GM13977 (cell line): ENCODE data around the gene EML4.

Source experiments
- DNase-seq: peaks from one replicate; pipeline ENCODE4 v3.0.0; 2012; ENCODE audit warnings: low spot score
- CTCF ChIP-seq: IDR thresholded peaks from 2 replicates; pipeline ENCODE4 v1.5.1; 2012; ENCODE audit warnings: mild to moderate bottlenecking, control low read depth; ENCODE audit not compliant: insufficient read depth; ENCODE audit errors: extremely low read depth, missing control alignments
- in situ Hi-C: fragments of 300-500 bp; cut with MboI; formaldehyde crosslinking; loops from one replicate; pipeline ENCODE4 v1.12.0; 2022; ENCODE audit warnings: low sequenced_read_pairs, low pct_unique_long_range_greater_than_20kb, mixed read lengths, inconsistent platforms; ENCODE audit not compliant: unreplicated experiment

EML4 gene

GRCh38 chr2:42351864-42352263, 182.7 kb downstream of the EML4 start:
- no peak for DNase-seq
- no peak for TF ChIP-seq CTCF
- in situ Hi-C loops = no loop called here

DNA sequence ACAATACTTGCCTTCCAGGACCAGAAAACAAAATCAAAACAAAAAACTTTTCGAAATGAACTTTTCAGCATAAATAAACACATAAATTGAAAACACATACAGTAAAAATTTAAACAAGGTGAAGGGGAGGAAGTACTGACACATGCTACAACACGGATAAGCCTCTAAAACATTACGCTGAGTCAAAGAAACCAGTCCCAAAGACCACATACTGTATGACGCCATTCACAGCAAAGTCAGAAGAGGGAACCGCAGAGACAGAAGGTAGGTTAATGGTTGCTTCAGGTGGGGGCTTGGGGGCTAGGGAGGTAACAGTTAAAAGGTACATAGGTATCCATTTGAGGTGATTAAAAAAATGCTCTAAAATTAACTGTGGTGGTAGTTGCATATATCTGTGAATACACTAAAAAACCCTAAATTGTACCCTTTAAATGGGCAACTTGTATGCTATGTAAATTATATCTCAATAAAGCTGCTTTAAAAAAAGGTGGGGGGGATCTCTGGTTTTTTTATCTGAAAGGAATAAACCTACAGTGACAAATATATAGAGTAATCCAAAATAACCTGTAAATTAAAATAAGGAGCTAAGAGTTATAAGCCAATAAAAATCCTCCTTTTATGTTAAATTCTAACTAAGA, 184.8 kb downstream of the EML4 start:
- in situ Hi-C loops = no loop called here
- no peak for DNase-seq
- no peak for TF ChIP-seq CTCF

DNA sequence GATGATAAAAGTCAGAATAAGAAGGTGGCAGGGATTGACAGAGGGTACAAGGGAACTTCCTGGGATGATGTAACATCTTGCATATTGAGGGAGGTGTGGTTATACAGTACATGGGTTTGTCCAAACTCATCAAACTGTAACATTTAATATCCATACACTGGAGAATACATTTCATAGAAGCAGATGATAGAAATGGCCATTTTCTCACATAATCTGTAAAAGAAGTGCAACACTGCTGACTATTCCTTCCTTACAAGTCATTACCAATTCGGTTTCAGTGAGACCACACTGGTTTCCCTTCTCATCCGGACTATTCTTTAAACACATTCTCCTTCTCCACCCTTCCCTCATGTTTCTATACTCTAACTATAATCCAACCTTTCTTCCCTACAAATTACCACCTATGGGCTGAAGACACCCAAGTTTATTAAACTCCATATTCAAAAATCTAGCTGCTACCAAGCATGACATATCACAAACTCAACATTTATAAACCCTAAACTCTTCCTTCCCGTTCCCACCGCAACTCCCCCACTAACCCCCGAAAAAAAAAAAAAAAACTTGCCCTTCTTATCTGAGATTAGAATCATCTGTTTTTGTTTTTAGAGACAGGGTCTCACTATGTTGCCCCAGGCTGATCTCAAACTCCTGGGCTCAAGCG, 190.3 kb downstream of the EML4 start:
- no peak for TF ChIP-seq CTCF
- DNase-seq = no peak
- in situ Hi-C loops = no loop called here

DNA sequence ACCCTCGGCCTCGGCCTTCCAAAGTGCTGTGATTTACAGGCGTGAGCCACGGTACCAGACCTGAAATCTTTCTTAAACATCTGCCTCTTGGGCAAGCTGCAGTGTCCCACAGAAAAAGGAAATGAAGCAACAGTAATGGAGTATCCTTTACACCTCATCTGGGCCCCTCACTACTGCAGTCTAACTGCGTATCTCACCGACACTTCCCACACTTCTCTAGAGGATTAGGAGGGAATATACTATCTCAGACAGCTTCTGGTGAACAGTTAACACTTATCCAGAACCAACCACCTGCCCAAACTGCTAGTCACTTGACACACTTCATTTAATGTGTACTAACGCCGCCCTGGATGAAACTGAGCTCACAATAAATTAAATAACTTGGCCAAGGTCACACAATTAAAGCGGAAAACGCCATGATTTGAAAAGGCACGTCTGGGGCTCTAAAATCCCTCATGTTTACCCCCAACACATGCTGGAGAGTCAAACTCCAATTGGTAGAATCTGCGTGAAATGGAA, 190.9 kb downstream of the EML4 start:
- in situ Hi-C loops = no loop called here
- no peak for DNase-seq
- TF ChIP-seq CTCF = no peak

DNA sequence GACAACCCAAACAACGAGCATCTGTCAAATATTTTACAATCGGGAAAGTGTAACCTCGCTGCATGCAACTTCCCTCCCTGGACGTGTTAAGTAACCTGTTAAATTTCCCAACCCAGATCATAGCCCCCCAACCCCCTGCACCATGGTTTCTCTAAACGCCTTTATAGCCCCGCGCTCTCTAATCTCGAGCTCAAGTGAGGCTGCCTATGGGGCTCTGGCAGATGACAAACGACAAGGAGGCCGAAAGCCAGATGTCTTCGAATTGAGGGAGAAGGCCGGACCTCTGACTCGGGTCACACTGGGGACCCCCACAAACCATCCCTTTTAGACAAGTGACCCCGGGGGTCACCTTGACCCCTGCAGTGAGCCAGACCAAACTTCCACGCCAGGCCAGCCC, 191.3 kb downstream of the EML4 start:
- no peak for DNase-seq
- no peak for TF ChIP-seq CTCF
- in situ Hi-C loops = no loop called here

- TF ChIP-seq CTCF = peak; percentile 28
- in situ Hi-C loops = no loop called here
- peak; percentile 94 for DNase-seq
These were observed 192.0 kb downstream of the EML4 start, which contains the start of gene COX7A2L for GRCh38 chr2:42360890-42361727. COX7A2L (minus strand) TSS chr2:42361217; CDS start chr2:42361161, 56 bp downstream.
